H54 (cell line): Measurements from ENCODE around the gene COL7A1.
A peak's percentile ranks its signal among the peaks of the same experiment; 100 is the strongest.
"Not testable (repeated sequence)": the region's sequence is repeated elsewhere in the genome, so short reads cannot be mapped to it uniquely, and the experiment has no call there.

Experiments
- DNase-seq: peaks from one replicate; pipeline ENCODE4 v3.0.0; 2011; ENCODE audit warnings: low spot score, mixed read lengths; ENCODE audit not compliant: insufficient read length
- FAIRE-seq: peaks from 3 replicates; lab custom pipeline; 2011; peaks lifted over from hg19 to GRCh38; lab: Jason Lieb, UNC
- POLR2A ChIP-seq: IDR thresholded peaks from 2 replicates; pipeline ENCODE4 v1.6.1; 2011; ENCODE audit warnings: low read depth, mild to moderate bottlenecking, low read length

The COL7A1 gene

DNA sequence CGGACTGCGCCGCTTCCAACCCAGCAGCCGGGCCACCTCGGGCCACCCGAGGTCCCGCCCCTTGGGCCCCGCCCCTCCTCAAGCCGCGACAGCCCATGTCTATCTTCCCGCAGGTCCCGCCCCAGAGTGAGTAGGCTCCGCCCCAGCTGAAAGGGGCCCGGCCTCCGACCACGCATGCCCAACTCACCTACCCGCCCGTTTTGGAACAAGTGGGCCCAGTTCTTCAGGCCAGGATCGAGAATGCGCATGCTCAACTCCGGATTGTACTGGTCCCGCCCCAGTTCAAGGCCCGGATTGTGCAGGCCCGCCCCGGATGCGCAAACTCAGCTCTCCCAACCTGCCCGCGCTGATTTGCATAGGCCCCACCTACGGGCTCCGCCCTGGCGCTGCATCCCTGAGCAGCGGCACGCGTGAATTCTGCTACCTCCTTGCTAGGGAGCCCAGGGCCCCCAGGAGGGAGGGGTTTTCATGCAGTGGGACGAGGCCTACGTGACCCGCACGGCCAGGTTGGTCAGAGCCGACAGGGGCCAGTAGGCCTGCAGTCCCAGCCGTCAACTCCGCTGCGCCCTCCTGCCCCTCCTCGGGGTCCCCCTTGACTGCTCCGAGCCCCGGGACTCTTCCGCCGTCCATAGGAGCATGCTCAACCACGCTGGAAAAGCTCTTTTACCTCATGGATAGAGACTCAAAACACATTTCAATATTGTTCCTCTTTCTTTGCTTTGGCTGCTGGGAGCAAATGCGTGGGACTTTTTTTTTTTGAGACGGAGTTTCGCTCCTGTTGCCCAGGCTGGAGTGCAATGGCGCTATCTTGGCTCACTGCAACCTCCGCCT, 38.1 kb downstream of the COL7A1 start, which contains the start of gene PFKFB4:
PFKFB4 (minus strand) TSS at position 8 of the 831 bp plus-strand sequence. CDS start 26 bp downstream, outside the sequence.
- peak; percentile 89 for DNase-seq
- no peak for TF ChIP-seq POLR2A
- FAIRE-seq, result peak; percentile 79

GRCh38 chr3:48555949-48556795, 39.0 kb downstream of the COL7A1 start:
- TF ChIP-seq POLR2A, result peak; percentile 51
- FAIRE-seq (no peak), DNase-seq (no peak)

- no peak for TF ChIP-seq POLR2A
- DNase-seq (no peak), FAIRE-seq (no peak)
These were observed 39.7 kb downstream of the COL7A1 start for GRCh38 chr3:48555231-48555948.

- FAIRE-seq (no peak), DNase-seq (no peak)
- no peak for TF ChIP-seq POLR2A
These were observed 41.0 kb downstream of the COL7A1 start for GRCh38 chr3:48553886-48554845.

DNA sequence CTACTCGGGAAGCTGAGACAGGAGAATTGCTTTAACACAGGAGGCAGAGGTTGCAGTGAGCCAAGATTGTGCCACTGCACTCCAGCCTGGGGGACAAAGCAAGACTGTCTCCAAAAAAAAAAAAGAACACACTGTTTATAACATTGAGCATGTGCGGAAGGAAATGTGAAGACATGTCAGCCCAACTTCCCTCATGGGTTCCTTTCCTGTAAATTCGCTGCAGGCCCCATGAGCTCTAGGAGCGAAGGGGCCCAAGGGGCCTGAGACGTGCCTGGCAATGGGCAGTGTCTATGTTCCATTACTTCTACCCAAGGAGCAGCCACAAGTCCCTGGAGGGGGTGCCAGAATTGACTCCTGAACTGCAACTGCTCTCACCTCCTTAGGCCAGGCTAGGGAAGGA, 41.8 kb downstream of the COL7A1 start:
- no peak for TF ChIP-seq POLR2A
- no peak for DNase-seq
- no peak for FAIRE-seq

- FAIRE-seq (no peak), DNase-seq (no peak)
- TF ChIP-seq POLR2A, result no peak
These were observed 42.8 kb downstream of the COL7A1 start for GRCh38 chr3:48552111-48552951.

GRCh38 chr3:48551651-48552050, 43.5 kb downstream of the COL7A1 start:
- not testable (repeated sequence) for DNase-seq, FAIRE-seq

- DNase-seq, result peak; percentile 77
- no peak for FAIRE-seq
- no peak for TF ChIP-seq POLR2A
These were observed 46.1 kb downstream of the COL7A1 start for GRCh38 chr3:48548729-48549705.

- TF ChIP-seq POLR2A, result no peak
- FAIRE-seq, result no peak
- DNase-seq, result no peak
These were observed 47.0 kb downstream of the COL7A1 start for GRCh38 chr3:48548126-48548525.

DNA sequence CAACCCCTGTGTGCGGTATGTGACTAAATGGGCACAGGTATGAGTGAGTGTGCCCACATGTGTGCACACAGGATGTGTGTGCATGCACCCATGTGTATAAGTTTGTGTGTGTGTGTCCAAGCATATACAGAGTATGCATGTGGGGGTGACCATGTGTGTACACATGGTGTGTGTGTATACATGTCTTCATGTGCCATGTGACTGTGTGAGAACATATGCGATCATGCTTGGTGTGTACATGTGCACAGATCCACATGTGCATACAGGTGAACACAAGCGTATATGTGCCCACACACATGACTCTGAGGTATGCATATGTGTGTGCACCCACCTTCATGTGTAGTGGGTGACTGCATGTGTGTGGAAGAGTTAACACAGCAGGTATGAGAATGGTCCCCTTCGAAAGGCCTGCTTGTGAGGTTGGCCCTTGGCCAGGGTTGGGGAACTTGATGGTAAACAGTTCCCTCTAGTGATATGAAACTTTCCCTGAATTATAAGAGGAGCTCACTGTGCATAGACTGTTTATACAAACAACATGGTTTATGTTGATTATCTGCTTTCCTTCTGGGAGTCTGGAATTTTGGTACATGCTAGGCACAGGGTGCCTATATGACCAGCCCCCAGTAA, 48.8 kb downstream of the COL7A1 start:
- FAIRE-seq, result no peak
- no peak for TF ChIP-seq POLR2A
- DNase-seq, result no peak
